K562 (cell line): ENCODE results near the gene GPS2. TPM values are rescaled to one million over a fixed set of nuclear protein-coding genes. Genes with fewer than 3 reads are reported as not detected.

Experiments
- CCAR2 ChIP-seq: fragments of 200-400 bp; formaldehyde crosslinking; IDR thresholded peaks from 2 replicates; pipeline ENCODE4 v1.6.1; 2017; ENCODE audit warnings: mild to moderate bottlenecking, low read depth, low read length
- CHD2 ChIP-seq: IDR thresholded peaks from 2 replicates; pipeline ENCODE4 v1.6.1; 2011; ENCODE audit warnings: low read depth, low read length
- CHD4 ChIP-seq: fragments of 200-600 bp; sonication (generic); IDR thresholded peaks from 3 replicates; pipeline ENCODE4 v1.6.1; 2012; ENCODE audit warnings: low read depth, mild to moderate bottlenecking, mixed read lengths, low read length, inconsistent platforms; ENCODE audit not compliant: insufficient read depth, insufficient replicate concordance, poor library complexity, severe bottlenecking
- FOXK1 ChIP-seq: sonication (generic); formaldehyde crosslinking; IDR thresholded peaks from 2 replicates; pipeline ENCODE4 v1.8.0; 2022; ENCODE audit warnings: missing genetic modification reagents, mild to moderate bottlenecking, borderline replicate concordance
- HMGN3 ChIP-seq: IDR thresholded peaks from 2 replicates; pipeline ENCODE4 v1.6.1; 2011; ENCODE audit warnings: borderline replicate concordance, low read depth, mild to moderate bottlenecking, mixed read lengths, low read length; ENCODE audit not compliant: insufficient read length; ENCODE audit errors: extremely low read depth
- JUN ChIP-seq, 2 experiments: sonication (generic) in 1 of 2; formaldehyde crosslinking in 1 of 2; IDR thresholded peaks; 2 replicates each; pipeline versions ENCODE4 v1.6.1 to v1.8.0; 2012 to 2022; ENCODE audit warnings: borderline replicate concordance in 2 of 2, mild to moderate bottlenecking in 2 of 2, improper control_type of control experiment in 1 of 2, low read depth in 1 of 2, low read length in 1 of 2, missing genetic modification reagents in 1 of 2
- KLF13 ChIP-seq: fragments of 450-650 bp; IDR thresholded peaks from 2 replicates; pipeline ENCODE4 v1.6.1; 2016; ENCODE audit warnings: missing genetic modification characterization, low read depth, mild to moderate bottlenecking, missing compliant biosample characterization, moderate library complexity, borderline replicate concordance
- MXI1 ChIP-seq: IDR thresholded peaks from 2 replicates; pipeline ENCODE4 v1.6.1; 2011; ENCODE audit warnings: low read depth, mild to moderate bottlenecking, improper control_type of control experiment, low read length
- MYC ChIP-seq, 2 experiments: fragments of 250-450 bp in 1 of 2; sonication (Bioruptor Pico) in 1 of 2; IDR thresholded peaks; 2 replicates each; pipeline versions ENCODE4 v1.5.1 to v1.6.1; 2012 to 2021; ENCODE audit warnings: low read depth in 2 of 2, borderline replicate concordance in 1 of 2, improper control_type of control experiment in 1 of 2, low read length in 1 of 2, mild to moderate bottlenecking in 1 of 2, moderate library complexity in 1 of 2
- MYNN ChIP-seq, 2 experiments: sonication (generic); formaldehyde crosslinking in 1 of 2; IDR thresholded peaks; 2 replicates each; pipeline versions ENCODE4 v1.5.0 to v1.6.1; 2016 to 2020; ENCODE audit warnings: antibody characterized with exemption in 1 of 2, missing genetic modification reagents in 1 of 2
- NCOR1 ChIP-seq: fragments of 450-650 bp; IDR thresholded peaks from 2 replicates; pipeline ENCODE4 v1.6.1; 2016; ENCODE audit warnings: mild to moderate bottlenecking, moderate library complexity
- NELFE ChIP-seq: IDR thresholded peaks from 2 replicates; pipeline ENCODE4 v1.6.1; 2011; ENCODE audit warnings: mild to moderate bottlenecking; ENCODE audit not compliant: insufficient read depth, insufficient read length
- NR4A1 ChIP-seq, 2 experiments: fragments of 250-450 bp in 1 of 2; fragments of 450-650 bp in 1 of 2; sonication (Bioruptor Pico) in 1 of 2; IDR thresholded peaks; 2 replicates each; pipeline versions ENCODE4 v1.4.0 to v1.6.1; 2016 to 2020; ENCODE audit warnings: mild to moderate bottlenecking in 2 of 2, missing compliant biosample characterization in 1 of 2, missing genetic modification characterization in 1 of 2, moderate library complexity in 1 of 2
- PKNOX1 ChIP-seq: fragments of 450-650 bp; IDR thresholded peaks from 2 replicates; pipeline ENCODE4 v1.6.1; 2016
- PML ChIP-seq: IDR thresholded peaks from 2 replicates; pipeline ENCODE4 v1.6.1; 2012; ENCODE audit warnings: low read length, inconsistent platforms
- RBBP5 ChIP-seq: fragments of 200-600 bp; sonication (generic); IDR thresholded peaks from 2 replicates; pipeline ENCODE4 v1.6.1; 2012; ENCODE audit warnings: borderline replicate concordance, mild to moderate bottlenecking, low read length, control low read depth, inconsistent platforms; ENCODE audit not compliant: insufficient read depth, poor library complexity, severe bottlenecking
- RFX7 ChIP-seq: fragments of 250-450 bp; sonication (Bioruptor Pico); IDR thresholded peaks from 2 replicates; pipeline ENCODE4 v1.5.1; 2021; ENCODE audit warnings: mild to moderate bottlenecking
- SMARCC2 ChIP-seq: fragments of 450-650 bp; IDR thresholded peaks from 2 replicates; pipeline ENCODE4 v1.6.1; 2017; ENCODE audit warnings: antibody characterized with exemption, moderate library complexity, mild to moderate bottlenecking, low read depth
- SMC3 ChIP-seq: conservative IDR thresholded peaks from 2 replicates; pipeline ENCODE4 v1.6.1; 2011; ENCODE audit warnings: low read depth, low read length, improper control_type of control experiment; ENCODE audit not compliant: insufficient read depth
- TCF7L2 ChIP-seq: fragments of 150-350 bp; IDR thresholded peaks from 2 replicates; pipeline ENCODE4 v1.6.1; 2016; ENCODE audit warnings: low read depth, mild to moderate bottlenecking, low read length, moderate library complexity
- USF1 ChIP-seq: sonication (generic); formaldehyde crosslinking; IDR thresholded peaks from 2 replicates; pipeline ENCODE4 v1.9.0; 2022; ENCODE audit warnings: mild to moderate bottlenecking, missing genetic modification reagents
- XRCC4 ChIP-seq: IDR thresholded peaks from one replicate; pipeline ENCODE4 v1.6.1; 2011; ENCODE audit not compliant: insufficient read depth, insufficient read length; ENCODE audit errors: extremely low read depth
- ZFP30 ChIP-seq: fragments of 250-450 bp; sonication (Bioruptor Pico); IDR thresholded peaks from 2 replicates; pipeline ENCODE4 v1.8.0; 2022; ENCODE audit warnings: moderate library complexity, mild to moderate bottlenecking, inconsistent platforms, borderline replicate concordance
- ZNF197 ChIP-seq: fragments of 200-800 bp; sonication (Bioruptor generic); IDR thresholded peaks from 2 replicates; pipeline ENCODE4 v1.6.1; 2016; ENCODE audit warnings: low read depth, missing genetic modification characterization, missing compliant biosample characterization
- ZNF217 ChIP-seq: sonication (generic); formaldehyde crosslinking; IDR thresholded peaks from 2 replicates; pipeline ENCODE4 v1.8.0; 2022; ENCODE audit warnings: mild to moderate bottlenecking, missing genetic modification reagents
- polyA plus RNA-seq, 8 experiments: library from polyadenylated mRNA; depleted of rRNA in 4 of 8; stranded (reverse) in 5 of 8; unstranded in 3 of 8; fragments of >200 nt; fragmentation: Nextera tagmentation in 2 of 8; fragmentation: Illumina TruSeq in 1 of 8; extraction: Ambion mirVana in 2 of 8; extraction: Trizol in 1 of 8; gene quantifications; 2 replicates each; pipeline versions ENCODE4 v1.2.1 to v1.2.3, GENCODE V29; 2011 to 2014; ENCODE audit warnings: inconsistent platforms in 1 of 8, missing spikeins in 1 of 8
- total RNA-seq, 7 experiments: library from RNA; depleted of rRNA in 6 of 7; stranded (reverse); fragments of >200 nt in 6 of 7; fragmentation: Illumina TruSeq in 2 of 7; extraction: Trizol in 2 of 7; gene quantifications; 2 replicates each; pipeline versions ENCODE4 v1.2.1 to v1.2.3, GENCODE V29; 2011 to 2021; ENCODE audit warnings: low replicate concordance in 1 of 7

GPS2 gene
- total and polyA plus RNA-seq, 9 of the 15 experiments (the other 6 are each of a cell fraction or from before 2014, with no cell fraction given): 18.3 to 75.7 (median 37.0) TPM

- TF ChIP-seq CCAR2: no peak
- no peak for TF ChIP-seq USF1 (CRISPR knock-in tag)
- peak; percentile 88 for TF ChIP-seq PKNOX1
- no peak for TF ChIP-seq XRCC4
- TF ChIP-seq SMARCC2: no peak
- no peak for TF ChIP-seq PML
- no peak for TF ChIP-seq ZNF197 (CRISPR knock-in tag)
- no peak for TF ChIP-seq JUN (IDR thresholded peaks at IDR 0.05; ENCODE audit: borderline replicate concordance, low read depth, low read length)
- no peak for TF ChIP-seq JUN (CRISPR knock-in tag; IDR thresholded peaks at IDR 0.05; ENCODE audit: borderline replicate concordance)
- no peak for TF ChIP-seq ZNF217 (CRISPR knock-in tag)
- TF ChIP-seq MYC (IDR thresholded peaks at IDR 0.05; ENCODE audit: low read depth, low read length): no peak; the same call in 1 of the 2 replicates
- no peak for TF ChIP-seq MYC (CRISPR knock-in tag; IDR thresholded peaks at IDR 0.05; ENCODE audit: borderline replicate concordance, low read depth)
- peak; percentile 50; the same call in 1 of the 2 replicates for TF ChIP-seq MXI1
- TF ChIP-seq HMGN3: no peak
- no peak for TF ChIP-seq FOXK1 (CRISPR knock-in tag)
- TF ChIP-seq NCOR1: no peak
- TF ChIP-seq KLF13 (tag): no peak
- no peak for TF ChIP-seq TCF7L2
- TF ChIP-seq ZFP30 (CRISPR knock-in tag): no peak
- no peak for TF ChIP-seq MYNN (IDR thresholded peaks at IDR 0.05)
- no peak for TF ChIP-seq MYNN (CRISPR knock-in tag; IDR thresholded peaks at IDR 0.05)
- TF ChIP-seq NR4A1 (CRISPR knock-in tag; IDR thresholded peaks at IDR 0.05): no peak
- no peak for TF ChIP-seq NR4A1 (tag; IDR thresholded peaks at IDR 0.05)
- no peak for TF ChIP-seq NELFE
- TF ChIP-seq SMC3: no peak
- TF ChIP-seq CHD2: no peak
- no peak for TF ChIP-seq RFX7 (CRISPR knock-in tag)
- TF ChIP-seq CHD4: no peak
- TF ChIP-seq RBBP5: no peak
Measured at GRCh38 chr17:7306911-7307685, 8.1 kb downstream of the GPS2 start, which contains the start of gene EIF5A (continued).
